Glomerular visceral epithelial cell (primary cell): ENCODE data around the gene IBA57.

Experiments used
- DNase-seq: peaks from one replicate; pipeline ENCODE4 v3.0.0-alpha.2; 2016; ENCODE audit errors: extremely low spot score

The IBA57 gene

GRCh38 chr1:228144993-228145343 is 20.6 kb upstream of the IBA57 start:
- no peak for DNase-seq

GRCh38 chr1:228145463-228146416 is 19.9 kb upstream of the IBA57 start:
- no peak for DNase-seq

GRCh38 chr1:228146417-228147150 is 19.0 kb upstream of the IBA57 start:
- no peak for DNase-seq

- DNase-seq, result no peak
Measured at GRCh38 chr1:228147151-228147693, 18.4 kb upstream of the IBA57 start.

- DNase-seq, result no peak
Measured at GRCh38 chr1:228147768-228148167, 17.8 kb upstream of the IBA57 start.

- DNase-seq, result no peak
Measured at GRCh38 chr1:228148196-228148861, 17.3 kb upstream of the IBA57 start.

GRCh38 chr1:228148935-228149405 is 16.6 kb upstream of the IBA57 start:
- DNase-seq, result no peak

GRCh38 chr1:228149406-228150119 is 16.0 kb upstream of the IBA57 start, which contains the start of gene GJC2:
Gene GJC2, plus strand, starts transcription at chr1:228149930. Its CDS starts 7,829 bp downstream, at chr1:228157759.
- no peak for DNase-seq

- DNase-seq, result no peak
Measured at GRCh38 chr1:228150120-228150460, 15.5 kb upstream of the IBA57 start.

GRCh38 chr1:228150461-228151179 is 15.0 kb upstream of the IBA57 start:
- peak; percentile 32 for DNase-seq

- DNase-seq, result no peak
Measured at GRCh38 chr1:228151180-228151925, 14.3 kb upstream of the IBA57 start.

- DNase-seq, result no peak
Measured at GRCh38 chr1:228152097-228152917, 13.3 kb upstream of the IBA57 start.

GRCh38 chr1:228152918-228153258 is 12.7 kb upstream of the IBA57 start:
- no peak for DNase-seq

- no peak for DNase-seq
Measured at GRCh38 chr1:228154021-228154669, 11.5 kb upstream of the IBA57 start.

- DNase-seq, result no peak
Measured at GRCh38 chr1:228154670-228155571, 10.7 kb upstream of the IBA57 start.

- DNase-seq, result no peak
Measured at GRCh38 chr1:228155596-228156514, 9.7 kb upstream of the IBA57 start.

- no peak for DNase-seq
Measured at GRCh38 chr1:228156515-228156881, 9.1 kb upstream of the IBA57 start.
